Stomach (tissue), 4 donors: Measurements from ENCODE around the gene KRT15.

Experiments
- CTCF ChIP-seq, 7 experiments: fragments of 450-650 bp in 4 of 7; fragments of 200-600 bp in 3 of 7; sonication (generic) in 3 of 7; IDR thresholded peaks; one replicate each; pipeline ENCODE4 v1.5.1; 2016 to 2019; ENCODE audit warnings: antibody characterized with exemption in 7 of 7, control low read depth in 2 of 7, mild to moderate bottlenecking in 1 of 7
- POLR2A ChIP-seq, 4 donors: fragments of 450-650 bp; IDR thresholded peaks; one replicate each; pipeline ENCODE4 v1.6.1; 2016; ENCODE audit warnings: antibody characterized with exemption in 4 of 4, control low read depth in 2 of 4, mild to moderate bottlenecking in 1 of 4, moderate library complexity in 1 of 4
- POLR2AphosphoS5 ChIP-seq, 3 donors: sonication (generic); formaldehyde crosslinking; IDR thresholded peaks; one replicate each; pipeline ENCODE4 v1.6.1; 2016; ENCODE audit warnings: antibody characterized with exemption in 3 of 3

- TF ChIP-seq POLR2AphosphoS5 (IDR thresholded peaks at IDR 0.05) (no peak), CTCF (IDR thresholded peaks at IDR 0.05) (no peak), POLR2A (IDR thresholded peaks at IDR 0.05) (no peak)
Measured at GRCh38 chr17:41494524-41494923, 24.2 kb downstream of the KRT15 start.
